ENCODE measurements around the gene PLXNA2. TPM values are rescaled to one million over a fixed set of nuclear protein-coding genes. Genes with fewer than 3 reads are reported as not detected.

PLXNA2 gene
- total RNA-seq, 4 donors from 2014 or later = 17.2 to 29.7 (median 24.6) TPM

DNA sequence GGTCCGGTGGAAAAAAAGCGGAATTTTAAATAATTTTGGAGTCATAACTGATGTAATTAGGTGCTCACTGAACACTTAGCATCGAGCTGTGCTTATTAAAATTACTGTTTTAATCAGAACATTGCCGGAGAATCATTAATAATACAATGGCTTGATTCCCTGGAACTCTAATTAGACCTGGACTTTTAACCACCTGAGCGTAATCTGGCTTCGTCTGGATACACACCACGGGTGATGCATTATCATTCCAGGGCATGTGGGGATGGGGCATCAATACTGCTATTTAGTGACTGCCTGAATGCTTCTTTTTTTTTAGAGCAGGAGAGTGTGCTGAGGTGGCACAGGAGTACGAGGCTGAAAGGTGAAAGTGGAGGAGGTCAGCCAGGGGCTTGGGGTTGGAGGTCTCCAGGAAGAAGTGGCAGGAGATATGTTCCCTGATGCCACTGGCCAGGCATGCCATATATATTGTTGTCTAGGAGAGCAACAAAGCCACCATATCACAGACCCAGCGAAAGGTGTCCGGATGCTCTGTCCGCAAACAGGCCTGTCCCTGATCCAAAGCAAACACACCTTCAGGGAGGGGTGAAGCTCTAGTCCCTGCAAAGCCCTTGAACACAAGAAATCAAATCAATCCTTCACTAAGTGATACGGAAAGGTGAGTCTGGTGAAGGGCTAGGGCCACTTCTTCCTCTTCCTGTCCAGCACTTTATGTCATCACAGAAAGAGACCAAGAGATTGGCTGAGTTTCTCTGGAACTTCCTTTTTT, 125.2 kb downstream of the PLXNA2 start:
- no peaks in the 10 kb centered on the region for H3K4me1 ChIP-seq

GRCh38 chr1:208118306-208118705, 125.9 kb downstream of the PLXNA2 start:
- H3K27ac ChIP-seq = no peak overlapping the region
- WGBS, 2 donors = 64 to 70% methylated on average over 5 of the region's 5 CpGs
- H3K36me3 ChIP-seq = peaks cover 0 to 2% (median 0%) of the 10 kb centered on the region in 3 donors
- no peak overlapping the region for H3K4me3 ChIP-seq
- no peaks in the 10 kb centered on the region for H3K27me3 ChIP-seq
- no peaks in the 10 kb centered on the region for H3K9me3 ChIP-seq
- TF ChIP-seq EP300 (IDR thresholded peaks at IDR 0.05) (no peak), POLR2A (IDR thresholded peaks at IDR 0.05) (no peak)
- TF ChIP-seq, protein P1, sequence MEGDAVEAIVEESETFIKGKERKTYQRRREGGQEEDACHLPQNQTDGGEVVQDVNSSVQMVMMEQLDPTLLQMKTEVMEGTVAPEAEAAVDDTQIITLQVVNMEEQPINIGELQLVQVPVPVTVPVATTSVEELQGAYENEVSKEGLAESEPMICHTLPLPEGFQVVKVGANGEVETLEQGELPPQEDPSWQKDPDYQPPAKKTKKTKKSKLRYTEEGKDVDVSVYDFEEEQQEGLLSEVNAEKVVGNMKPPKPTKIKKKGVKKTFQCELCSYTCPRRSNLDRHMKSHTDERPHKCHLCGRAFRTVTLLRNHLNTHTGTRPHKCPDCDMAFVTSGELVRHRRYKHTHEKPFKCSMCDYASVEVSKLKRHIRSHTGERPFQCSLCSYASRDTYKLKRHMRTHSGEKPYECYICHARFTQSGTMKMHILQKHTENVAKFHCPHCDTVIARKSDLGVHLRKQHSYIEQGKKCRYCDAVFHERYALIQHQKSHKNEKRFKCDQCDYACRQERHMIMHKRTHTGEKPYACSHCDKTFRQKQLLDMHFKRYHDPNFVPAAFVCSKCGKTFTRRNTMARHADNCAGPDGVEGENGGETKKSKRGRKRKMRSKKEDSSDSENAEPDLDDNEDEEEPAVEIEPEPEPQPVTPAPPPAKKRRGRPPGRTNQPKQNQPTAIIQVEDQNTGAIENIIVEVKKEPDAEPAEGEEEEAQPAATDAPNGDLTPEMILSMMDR (IDR thresholded peaks at IDR 0.05) = no peak
- H3K4me1 ChIP-seq = no peaks in the 10 kb centered on the region
- no peak for DNase-seq (ENCODE audit: low spot score in 2 of 2)

More for the DNA sequence above, 125.2 kb downstream of the PLXNA2 start:
- H3K4me3 ChIP-seq = no peak overlapping the region
- 83% methylated on average over 12 of the region's 12 CpGs for WGBS, 2 donors
- no peak for DNase-seq (ENCODE audit: low spot score in 2 of 2)
- no peak for TF ChIP-seq POLR2A (IDR thresholded peaks at IDR 0.05)
- TF ChIP-seq, protein P1 (IDR thresholded peaks at IDR 0.05) = no peak
- no peak for TF ChIP-seq EP300 (IDR thresholded peaks at IDR 0.05)
- no peak overlapping the region for H3K27ac ChIP-seq
- H3K36me3 ChIP-seq = peaks cover 0 to 2% (median 0%) of the 10 kb centered on the region in 3 donors
- H3K9me3 ChIP-seq = no peaks in the 10 kb centered on the region
- H3K27me3 ChIP-seq = no peaks in the 10 kb centered on the region

DNA sequence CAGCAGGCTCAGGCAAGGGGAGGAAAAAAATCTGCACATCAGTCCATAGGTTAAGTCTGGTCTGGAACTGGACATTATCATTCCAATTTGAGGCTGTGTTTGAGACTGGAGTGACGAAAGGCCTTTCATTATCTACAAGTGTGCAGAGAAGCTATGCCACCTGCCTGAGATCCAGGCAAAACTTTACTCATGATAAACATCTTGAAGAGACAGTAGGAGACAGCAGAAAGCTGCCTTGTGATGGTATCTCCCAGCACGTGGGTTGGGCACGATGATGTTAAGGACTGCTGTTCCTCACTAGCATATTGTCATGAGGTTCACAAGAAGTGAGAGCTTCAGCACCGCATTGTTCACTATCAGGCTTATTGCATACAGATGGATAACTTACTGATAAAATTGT, 126.4 kb downstream of the PLXNA2 start:
- 91 to 96% methylated on average over 4 of the region's 4 CpGs for WGBS, 2 donors
- Histone ChIP-seq H3K9me3 (no peaks in the 10 kb centered on the region), H3K36me3 (peaks cover 0 to 2% (median 0%) of the 10 kb centered on the region in 3 donors), H3K27ac (no peak overlapping the region), H3K4me3 (no peak overlapping the region), H3K4me1 (no peaks in the 10 kb centered on the region), H3K27me3 (no peaks in the 10 kb centered on the region)
- TF ChIP-seq, protein P1 (IDR thresholded peaks at IDR 0.05) = no peak
- TF ChIP-seq EP300 (IDR thresholded peaks at IDR 0.05) (no peak), POLR2A (IDR thresholded peaks at IDR 0.05) (no peak)
- no peak for DNase-seq (ENCODE audit: low spot score in 2 of 2)

DNA sequence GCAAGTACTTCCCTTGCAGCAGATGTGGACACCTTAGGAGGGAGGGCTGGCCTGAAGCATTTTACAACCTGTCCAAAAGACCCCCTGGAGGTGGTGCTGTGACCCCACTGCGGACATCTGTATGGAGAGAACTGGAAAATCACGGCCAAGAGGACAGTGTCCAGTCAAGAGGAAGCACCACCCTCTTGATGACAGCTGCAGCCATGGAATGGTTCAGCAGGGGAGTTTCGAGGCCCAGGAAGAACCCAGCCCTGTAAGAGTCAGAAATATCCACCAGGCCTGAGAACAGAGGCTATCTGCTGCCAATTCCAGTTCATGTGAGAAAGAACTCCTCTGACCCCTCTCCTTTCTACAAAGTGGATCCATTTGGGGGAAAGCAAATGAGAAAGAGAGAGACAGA, 126.8 kb downstream of the PLXNA2 start:
- Histone ChIP-seq H3K4me1 (no peaks in the 10 kb centered on the region), H3K27ac (no peak overlapping the region), H3K27me3 (no peaks in the 10 kb centered on the region), H3K4me3 (no peak overlapping the region), H3K36me3 (peaks cover 0 to 2% (median 0%) of the 10 kb centered on the region in 3 donors), H3K9me3 (no peaks in the 10 kb centered on the region)
- 52 to 76% methylated on average over 3 of the region's 3 CpGs for WGBS, 2 donors
- DNase-seq (ENCODE audit: low spot score in 2 of 2) = no peak
- TF ChIP-seq EP300 (IDR thresholded peaks at IDR 0.05) (no peak), POLR2A (IDR thresholded peaks at IDR 0.05) (no peak)
- TF ChIP-seq, protein P1 (IDR thresholded peaks at IDR 0.05) = no peak

- WGBS, 2 donors = 73 to 75% methylated on average over 7 of the region's 7 CpGs
- no peaks in the 10 kb centered on the region for H3K27me3 ChIP-seq
- DNase-seq (ENCODE audit: low spot score in 2 of 2) = no peak
- no peaks in the 10 kb centered on the region for H3K4me1 ChIP-seq
- no peak overlapping the region for H3K4me3 ChIP-seq
- H3K9me3 ChIP-seq = no peaks in the 10 kb centered on the region
- H3K27ac ChIP-seq = no peak overlapping the region
- no peak for TF ChIP-seq EP300 (IDR thresholded peaks at IDR 0.05)
- no peak for TF ChIP-seq POLR2A (IDR thresholded peaks at IDR 0.05)
- TF ChIP-seq, protein P1 (IDR thresholded peaks at IDR 0.05) = no peak
- peaks cover 0 to 2% (median 0%) of the 10 kb centered on the region in 3 donors for H3K36me3 ChIP-seq
Measured at GRCh38 chr1:208115924-208116640, 128.1 kb downstream of the PLXNA2 start.
